Hepatocyte (in vitro differentiated cells): ENCODE measurements around the gene MIOX.

ENCODE experiments used
- CTCF ChIP-seq: fragments of 200-600 bp; sonication (generic); IDR thresholded peaks from 2 replicates; pipeline ENCODE4 v1.5.1; 2016; ENCODE audit warnings: antibody characterized with exemption, mild to moderate bottlenecking; ENCODE audit not compliant: poor library complexity
- EZH2 ChIP-seq: fragments of 200-600 bp; sonication (generic); IDR thresholded peaks from 2 replicates; pipeline ENCODE4 v1.6.1; 2016; ENCODE audit warnings: antibody characterized with exemption, mild to moderate bottlenecking, borderline replicate concordance

- TF ChIP-seq CTCF (no peak), EZH2 (no peak)
These were observed 45.5 kb downstream of the MIOX start for GRCh38 chr22:50531962-50532674.
